PC-3 (cell line): Measurements from ENCODE around the gene SPOPL.

Experiments used
- CTCF ChIP-seq: fragments of 300-600 bp; sonication (generic); conservative IDR thresholded peaks from 2 replicates; pipeline ENCODE4 v1.5.1; 2017; ENCODE audit warnings: antibody characterized with exemption, low read depth, mild to moderate bottlenecking, low read length
- EZH2 ChIP-seq: fragments of 300-600 bp; sonication (generic); IDR thresholded peaks from one replicate; pipeline ENCODE4 v1.6.1; 2017; ENCODE audit warnings: antibody characterized with exemption, mild to moderate bottlenecking, low read length; ENCODE audit not compliant: unreplicated experiment
- EZH2phosphoT487 ChIP-seq: fragments of 300-600 bp; sonication (generic); IDR thresholded peaks from 2 replicates; pipeline ENCODE4 v1.6.1; 2018; ENCODE audit warnings: mild to moderate bottlenecking, antibody characterized with exemption, low read length, borderline replicate concordance

- TF ChIP-seq CTCF (no peak), EZH2phosphoT487 (no peak), EZH2 (no peak)
These were observed 33.2 kb downstream of the SPOPL start for GRCh38 chr2:138534791-138535190.
